Stimulated activated CD4-positive, alpha-beta T cell treated with anti-CD3 and anti-CD28 coated beads, Interleukin-15, amount 100 ng/mL, for 48 hours (primary cell): ENCODE results near the gene DIP2A.

Experiments used
- DNase-seq, 2 donors: peaks; one replicate each; pipeline ENCODE4 v3.0.0-alpha.2; 2020; ENCODE audit warnings: low read depth in 2 of 2

The DIP2A gene

GRCh38 chr21:46480466-46480865, 21.8 kb downstream of the DIP2A start:
- no peak for DNase-seq

- DNase-seq: no peak
Measured at GRCh38 chr21:46482225-46482845, 23.6 kb downstream of the DIP2A start.

- DNase-seq: no peak
Measured at GRCh38 chr21:46482846-46483231, 24.1 kb downstream of the DIP2A start.

GRCh38 chr21:46483300-46484295, 24.9 kb downstream of the DIP2A start:
- no peak for DNase-seq

- no peak for DNase-seq
Measured at GRCh38 chr21:46486481-46487126, 27.9 kb downstream of the DIP2A start.

GRCh38 chr21:46489162-46489663, 30.5 kb downstream of the DIP2A start:
- no peak for DNase-seq

- DNase-seq: no peak
Measured at GRCh38 chr21:46489800-46490199, 31.1 kb downstream of the DIP2A start.

GRCh38 chr21:46491553-46491952, 32.9 kb downstream of the DIP2A start:
- no peak for DNase-seq

- DNase-seq: no peak
Measured at GRCh38 chr21:46492851-46493250, 34.2 kb downstream of the DIP2A start.

- DNase-seq: no peak
Measured at GRCh38 chr21:46493828-46494227, 35.1 kb downstream of the DIP2A start.

GRCh38 chr21:46498335-46499050, 39.8 kb downstream of the DIP2A start:
- DNase-seq: no peak

GRCh38 chr21:46500224-46500861, 41.7 kb downstream of the DIP2A start:
- no peak for DNase-seq

GRCh38 chr21:46503922-46504550, 45.3 kb downstream of the DIP2A start:
- DNase-seq: no peak

GRCh38 chr21:46504666-46505065, 46.0 kb downstream of the DIP2A start:
- DNase-seq: no peak

GRCh38 chr21:46507562-46507961, 48.9 kb downstream of the DIP2A start:
- DNase-seq: no peak

GRCh38 chr21:46509741-46510502, 51.2 kb downstream of the DIP2A start:
- DNase-seq: no peak

GRCh38 chr21:46515109-46515508, 56.4 kb downstream of the DIP2A start:
- DNase-seq: no peak

- no peak for DNase-seq
Measured at GRCh38 chr21:46516068-46516467, 57.4 kb downstream of the DIP2A start.

- DNase-seq: no peak
Measured at GRCh38 chr21:46517361-46517760, 58.7 kb downstream of the DIP2A start.
